ENCODE data around the gene ATG16L1. TPM values are rescaled to one million over a fixed set of nuclear protein-coding genes. Genes with fewer than 3 reads are reported as not detected.

Gene ATG16L1
- total and polyA plus RNA-seq, 9 of the 15 experiments (the other 6 are each of a cell fraction or from before 2014, with no cell fraction given): 6.4 to 21.3 (median 17.2) TPM

GRCh38 chr2:233217892-233218377, 33.5 kb upstream of the ATG16L1 start (continued):
- TF ChIP-seq, protein P1, sequence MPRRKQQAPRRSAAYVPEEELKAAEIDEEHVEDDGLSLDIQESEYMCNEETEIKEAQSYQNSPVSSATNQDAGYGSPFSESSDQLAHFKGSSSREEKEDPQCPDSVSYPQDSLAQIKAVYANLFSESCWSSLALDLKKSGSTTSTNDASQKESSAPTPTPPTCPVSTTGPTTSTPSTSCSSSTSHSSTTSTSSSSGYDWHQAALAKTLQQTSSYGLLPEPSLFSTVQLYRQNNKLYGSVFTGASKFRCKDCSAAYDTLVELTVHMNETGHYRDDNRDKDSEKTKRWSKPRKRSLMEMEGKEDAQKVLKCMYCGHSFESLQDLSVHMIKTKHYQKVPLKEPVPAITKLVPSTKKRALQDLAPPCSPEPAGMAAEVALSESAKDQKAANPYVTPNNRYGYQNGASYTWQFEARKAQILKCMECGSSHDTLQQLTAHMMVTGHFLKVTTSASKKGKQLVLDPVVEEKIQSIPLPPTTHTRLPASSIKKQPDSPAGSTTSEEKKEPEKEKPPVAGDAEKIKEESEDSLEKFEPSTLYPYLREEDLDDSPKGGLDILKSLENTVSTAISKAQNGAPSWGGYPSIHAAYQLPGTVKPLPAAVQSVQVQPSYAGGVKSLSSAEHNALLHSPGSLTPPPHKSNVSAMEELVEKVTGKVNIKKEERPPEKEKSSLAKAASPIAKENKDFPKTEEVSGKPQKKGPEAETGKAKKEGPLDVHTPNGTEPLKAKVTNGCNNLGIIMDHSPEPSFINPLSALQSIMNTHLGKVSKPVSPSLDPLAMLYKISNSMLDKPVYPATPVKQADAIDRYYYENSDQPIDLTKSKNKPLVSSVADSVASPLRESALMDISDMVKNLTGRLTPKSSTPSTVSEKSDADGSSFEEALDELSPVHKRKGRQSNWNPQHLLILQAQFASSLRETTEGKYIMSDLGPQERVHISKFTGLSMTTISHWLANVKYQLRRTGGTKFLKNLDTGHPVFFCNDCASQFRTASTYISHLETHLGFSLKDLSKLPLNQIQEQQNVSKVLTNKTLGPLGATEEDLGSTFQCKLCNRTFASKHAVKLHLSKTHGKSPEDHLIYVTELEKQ (CRISPR knock-in tag; IDR thresholded peaks at IDR 0.05): peak; percentile 56; the same call in 1 of the 2 replicates
- TF ChIP-seq E2F3 (CRISPR knock-in tag; IDR thresholded peaks at IDR 0.05) (0 out of 2 replicates have a peak, but pooled peaks have one; percentile 65), MLLT1 (IDR thresholded peaks at IDR 0.05) (no peak), HMG20B (CRISPR knock-in tag; IDR thresholded peaks at IDR 0.05) (no peak), ZBTB34 (CRISPR knock-in tag; IDR thresholded peaks at IDR 0.05) (no peak; the same call in 1 of the 2 replicates), ZNF133 (CRISPR knock-in tag; IDR thresholded peaks at IDR 0.05) (no peak), HSF4 (CRISPR knock-in tag; IDR thresholded peaks at IDR 0.05; ENCODE audit: borderline replicate concordance) (peak; percentile 20; the same call in 1 of the 2 replicates), SMAD1 (IDR thresholded peaks at IDR 0.05; ENCODE audit: low read depth, low read length, partially characterized antibody) (no peak), SMAD4 (CRISPR knock-in tag; conservative IDR thresholded peaks at IDR 0.05) (peak; percentile 90), ZNF12 (CRISPR knock-in tag; IDR thresholded peaks at IDR 0.05) (no peak), FOXO4 (CRISPR knock-in tag; IDR thresholded peaks at IDR 0.05) (no peak), SIRT6 (IDR thresholded peaks at IDR 0.05; ENCODE audit: low read depth, low read length) (no peak), NCOA2 (IDR thresholded peaks at IDR 0.05; ENCODE audit: partially characterized antibody in 2 of 2) (no peak)
- TF ChIP-seq, protein P2, sequence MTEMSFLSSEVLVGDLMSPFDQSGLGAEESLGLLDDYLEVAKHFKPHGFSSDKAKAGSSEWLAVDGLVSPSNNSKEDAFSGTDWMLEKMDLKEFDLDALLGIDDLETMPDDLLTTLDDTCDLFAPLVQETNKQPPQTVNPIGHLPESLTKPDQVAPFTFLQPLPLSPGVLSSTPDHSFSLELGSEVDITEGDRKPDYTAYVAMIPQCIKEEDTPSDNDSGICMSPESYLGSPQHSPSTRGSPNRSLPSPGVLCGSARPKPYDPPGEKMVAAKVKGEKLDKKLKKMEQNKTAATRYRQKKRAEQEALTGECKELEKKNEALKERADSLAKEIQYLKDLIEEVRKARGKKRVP (CRISPR knock-in tag; IDR thresholded peaks at IDR 0.05): peak; percentile 42; the same call in 1 of the 2 replicates
- TF ChIP-seq, protein P3, sequence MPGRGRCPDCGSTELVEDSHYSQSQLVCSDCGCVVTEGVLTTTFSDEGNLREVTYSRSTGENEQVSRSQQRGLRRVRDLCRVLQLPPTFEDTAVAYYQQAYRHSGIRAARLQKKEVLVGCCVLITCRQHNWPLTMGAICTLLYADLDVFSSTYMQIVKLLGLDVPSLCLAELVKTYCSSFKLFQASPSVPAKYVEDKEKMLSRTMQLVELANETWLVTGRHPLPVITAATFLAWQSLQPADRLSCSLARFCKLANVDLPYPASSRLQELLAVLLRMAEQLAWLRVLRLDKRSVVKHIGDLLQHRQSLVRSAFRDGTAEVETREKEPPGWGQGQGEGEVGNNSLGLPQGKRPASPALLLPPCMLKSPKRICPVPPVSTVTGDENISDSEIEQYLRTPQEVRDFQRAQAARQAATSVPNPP (IDR thresholded peaks at IDR 0.05; ENCODE audit: borderline replicate concordance, insufficient read depth, insufficient read length): no peak
- TF ChIP-seq, protein P4, sequence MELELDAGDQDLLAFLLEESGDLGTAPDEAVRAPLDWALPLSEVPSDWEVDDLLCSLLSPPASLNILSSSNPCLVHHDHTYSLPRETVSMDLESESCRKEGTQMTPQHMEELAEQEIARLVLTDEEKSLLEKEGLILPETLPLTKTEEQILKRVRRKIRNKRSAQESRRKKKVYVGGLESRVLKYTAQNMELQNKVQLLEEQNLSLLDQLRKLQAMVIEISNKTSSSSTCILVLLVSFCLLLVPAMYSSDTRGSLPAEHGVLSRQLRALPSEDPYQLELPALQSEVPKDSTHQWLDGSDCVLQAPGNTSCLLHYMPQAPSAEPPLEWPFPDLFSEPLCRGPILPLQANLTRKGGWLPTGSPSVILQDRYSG (tag; conservative IDR thresholded peaks at IDR 0.05; ENCODE audit: low read depth): peak; percentile 92

Data from K562 (cell line).